Panc1 (cell line): ENCODE measurements around the gene WDR33. TPM values are rescaled to one million over a fixed set of nuclear protein-coding genes. Genes with fewer than 3 reads are reported as not detected.
"Not testable (repeated sequence)": the region's sequence is repeated elsewhere in the genome, so short reads cannot be mapped to it uniquely, and the experiment has no call there.

Experiments used
- ATAC-seq: fragments of 200-7000 bp; cut with Tn5 transposase; 2 replicates; pipeline ENCODE4 v1.9.1; 2020; ENCODE audit warnings: mild to moderate bottlenecking, moderate library complexity
- BruUV-seq: library from RNA; stranded (reverse); fragments of 400-500 nt; replicated peaks from 2 replicates; lab custom pipeline; 2021; lab: Mats Ljungman, UMichigan
- CTCF ChIA-PET: fragments of 300-600 bp; sonication (Branson Sonifier 250); formaldehyde crosslinking; loops from one replicate; lab custom pipeline; 2022; ENCODE audit warnings: antibody characterized with exemption; lab: Charles Lee
- POLR2A ChIA-PET: fragments of 300-600 bp; sonication (Branson Sonifier 250); formaldehyde crosslinking; loops from one replicate; lab custom pipeline; 2022; ENCODE audit warnings: antibody characterized with exemption; lab: Charles Lee
- DNase-seq: peaks from one replicate; pipeline ENCODE4 v3.0.0-alpha.2; 2010; ENCODE audit warnings: low read depth, low spot score
- H3K27ac ChIP-seq: 2 replicates; pipeline ENCODE4 v1.5.1; 2011; ENCODE audit warnings: mild to moderate bottlenecking, low read length, inconsistent platforms
- H3K27me3 ChIP-seq: fragments of 200-500 bp; sonication (Bioruptor generic); 2 replicates; pipeline ENCODE4 v1.6.0; 2014; ENCODE audit warnings: low read length, inconsistent platforms; ENCODE audit not compliant: control insufficient read depth, insufficient read depth
- H3K36me3 ChIP-seq: fragments of 200-500 bp; sonication (Bioruptor generic); 2 replicates; pipeline ENCODE4 v1.5.1; 2014; ENCODE audit warnings: inconsistent platforms, mild to moderate bottlenecking, low read length, moderate library complexity; ENCODE audit not compliant: control insufficient read depth, insufficient read depth
- H3K4me1 ChIP-seq: 2 replicates; pipeline ENCODE4 v1.5.1; 2011; ENCODE audit warnings: inconsistent platforms, mild to moderate bottlenecking, low read length, moderate library complexity; ENCODE audit not compliant: control insufficient read depth, insufficient read depth
- H3K4me3 ChIP-seq, 2 experiments: 2 replicates each; pipeline ENCODE4 v1.5.1; 2011 to 2012; ENCODE audit warnings: low read depth in 2 of 2, low read length in 2 of 2, mild to moderate bottlenecking in 2 of 2, inconsistent platforms in 1 of 2, moderate library complexity in 1 of 2
- H3K9me3 ChIP-seq: fragments of 200-500 bp; sonication (Bioruptor generic); 2 replicates; pipeline ENCODE4 v1.5.1; 2014; ENCODE audit warnings: low read depth, mild to moderate bottlenecking, inconsistent platforms, low read length, moderate library complexity; ENCODE audit not compliant: control insufficient read depth, insufficient read depth
- POLR2AphosphoS5 ChIP-seq: IDR thresholded peaks from 2 replicates; pipeline ENCODE4 v1.6.1; 2012; ENCODE audit warnings: mild to moderate bottlenecking, low read depth, low read length, moderate library complexity
- SIN3A ChIP-seq: IDR thresholded peaks from 2 replicates; pipeline ENCODE4 v1.6.1; 2012; ENCODE audit warnings: low read depth, mild to moderate bottlenecking, low read length, moderate library complexity, borderline replicate concordance; ENCODE audit not compliant: insufficient read depth
- TCF7L2 ChIP-seq: IDR thresholded peaks from 2 replicates; pipeline ENCODE4 v1.6.1; 2011; ENCODE audit warnings: mild to moderate bottlenecking, low read depth, low read length, inconsistent platforms
- in situ Hi-C: cut with HindIII; loops from 2 replicates; pipeline ENCODE4 v1.10.0; 2016; ENCODE audit warnings: low sequenced_read_pairs, low pct_unique_long_range_greater_than_20kb
- intact Hi-C: fragments of 100-400 bp; cut with micrococcal nuclease; formaldehyde crosslinking; loops from one replicate; pipeline ENCODE4 v1.10.0; 2022; ENCODE audit not compliant: unreplicated experiment
- total RNA-seq: library from RNA; stranded (reverse); gene quantifications from one replicate; pipeline ENCODE4 v1.2.1, GENCODE V29; 2021; ENCODE audit not compliant: unreplicated experiment
- TF ChIP-seq, protein P1 (sequence below), 2 experiments: IDR thresholded peaks; 2 replicates each; pipeline ENCODE4 v1.6.1; 2011 to 2012; ENCODE audit warnings: low read depth in 2 of 2, control low read depth in 1 of 2, low read length in 1 of 2, mild to moderate bottlenecking in 1 of 2, moderate library complexity in 1 of 2; ENCODE audit not compliant: insufficient read depth in 1 of 2
- TF ChIP-seq, protein P2 (sequence below): fragments of 450-650 bp; IDR thresholded peaks from 2 replicates; pipeline ENCODE4 v1.5.1; 2017; ENCODE audit warnings: mild to moderate bottlenecking

WDR33 gene
- total RNA-seq, 1 experiment from 2014 or later = 63.7 TPM

- Histone ChIP-seq H3K27me3 (no peaks in the 10 kb centered on the region), H3K27ac (no peak overlapping the region), H3K9me3 (no peaks in the 10 kb centered on the region), H3K36me3 (no peaks in the 10 kb centered on the region), H3K4me3 (no peak overlapping the region), H3K4me1 (no peaks in the 10 kb centered on the region)
- in situ Hi-C loops = no loop called here
- TF ChIP-seq TCF7L2 = no peak
- TF ChIP-seq POLR2AphosphoS5 = no peak
- no peak for TF ChIP-seq SIN3A
- TF ChIP-seq, protein P1, sequence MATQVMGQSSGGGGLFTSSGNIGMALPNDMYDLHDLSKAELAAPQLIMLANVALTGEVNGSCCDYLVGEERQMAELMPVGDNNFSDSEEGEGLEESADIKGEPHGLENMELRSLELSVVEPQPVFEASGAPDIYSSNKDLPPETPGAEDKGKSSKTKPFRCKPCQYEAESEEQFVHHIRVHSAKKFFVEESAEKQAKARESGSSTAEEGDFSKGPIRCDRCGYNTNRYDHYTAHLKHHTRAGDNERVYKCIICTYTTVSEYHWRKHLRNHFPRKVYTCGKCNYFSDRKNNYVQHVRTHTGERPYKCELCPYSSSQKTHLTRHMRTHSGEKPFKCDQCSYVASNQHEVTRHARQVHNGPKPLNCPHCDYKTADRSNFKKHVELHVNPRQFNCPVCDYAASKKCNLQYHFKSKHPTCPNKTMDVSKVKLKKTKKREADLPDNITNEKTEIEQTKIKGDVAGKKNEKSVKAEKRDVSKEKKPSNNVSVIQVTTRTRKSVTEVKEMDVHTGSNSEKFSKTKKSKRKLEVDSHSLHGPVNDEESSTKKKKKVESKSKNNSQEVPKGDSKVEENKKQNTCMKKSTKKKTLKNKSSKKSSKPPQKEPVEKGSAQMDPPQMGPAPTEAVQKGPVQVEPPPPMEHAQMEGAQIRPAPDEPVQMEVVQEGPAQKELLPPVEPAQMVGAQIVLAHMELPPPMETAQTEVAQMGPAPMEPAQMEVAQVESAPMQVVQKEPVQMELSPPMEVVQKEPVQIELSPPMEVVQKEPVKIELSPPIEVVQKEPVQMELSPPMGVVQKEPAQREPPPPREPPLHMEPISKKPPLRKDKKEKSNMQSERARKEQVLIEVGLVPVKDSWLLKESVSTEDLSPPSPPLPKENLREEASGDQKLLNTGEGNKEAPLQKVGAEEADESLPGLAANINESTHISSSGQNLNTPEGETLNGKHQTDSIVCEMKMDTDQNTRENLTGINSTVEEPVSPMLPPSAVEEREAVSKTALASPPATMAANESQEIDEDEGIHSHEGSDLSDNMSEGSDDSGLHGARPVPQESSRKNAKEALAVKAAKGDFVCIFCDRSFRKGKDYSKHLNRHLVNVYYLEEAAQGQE (IDR thresholded peaks at IDR 0.05; ENCODE audit: insufficient read depth in 1 of 2, low read depth in 2 of 2, low read length in 1 of 2) = no peak
- intact Hi-C loops = no loop called here
- no peak for DNase-seq
- no peak for ATAC-seq
- ChIA-PET CTCF (no interaction called here), POLR2A (no interaction called here)
- BruUV-seq = no TSS peak
These were observed 24.0 kb upstream of the WDR33 start for GRCh38 chr2:127834951-127835350.

GRCh38 chr2:127829845-127830246 is 18.9 kb upstream of the WDR33 start:
- DNase-seq (no peak), ATAC-seq (no peak)
- in situ Hi-C loops = no loop called here
- Histone ChIP-seq H3K36me3 (no peaks in the 10 kb centered on the region), H3K4me3 (no peak overlapping the region), H3K27ac (no peak overlapping the region), H3K27me3 (no peaks in the 10 kb centered on the region), H3K4me1 (no peaks in the 10 kb centered on the region), H3K9me3 (no peaks in the 10 kb centered on the region)
- no TSS peak for BruUV-seq
- ChIA-PET POLR2A (no interaction called here), CTCF (no interaction called here)
- TF ChIP-seq, protein P2, sequence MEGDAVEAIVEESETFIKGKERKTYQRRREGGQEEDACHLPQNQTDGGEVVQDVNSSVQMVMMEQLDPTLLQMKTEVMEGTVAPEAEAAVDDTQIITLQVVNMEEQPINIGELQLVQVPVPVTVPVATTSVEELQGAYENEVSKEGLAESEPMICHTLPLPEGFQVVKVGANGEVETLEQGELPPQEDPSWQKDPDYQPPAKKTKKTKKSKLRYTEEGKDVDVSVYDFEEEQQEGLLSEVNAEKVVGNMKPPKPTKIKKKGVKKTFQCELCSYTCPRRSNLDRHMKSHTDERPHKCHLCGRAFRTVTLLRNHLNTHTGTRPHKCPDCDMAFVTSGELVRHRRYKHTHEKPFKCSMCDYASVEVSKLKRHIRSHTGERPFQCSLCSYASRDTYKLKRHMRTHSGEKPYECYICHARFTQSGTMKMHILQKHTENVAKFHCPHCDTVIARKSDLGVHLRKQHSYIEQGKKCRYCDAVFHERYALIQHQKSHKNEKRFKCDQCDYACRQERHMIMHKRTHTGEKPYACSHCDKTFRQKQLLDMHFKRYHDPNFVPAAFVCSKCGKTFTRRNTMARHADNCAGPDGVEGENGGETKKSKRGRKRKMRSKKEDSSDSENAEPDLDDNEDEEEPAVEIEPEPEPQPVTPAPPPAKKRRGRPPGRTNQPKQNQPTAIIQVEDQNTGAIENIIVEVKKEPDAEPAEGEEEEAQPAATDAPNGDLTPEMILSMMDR = no peak
- TF ChIP-seq TCF7L2 = no peak
- TF ChIP-seq SIN3A = no peak
- intact Hi-C loops = no loop called here

GRCh38 chr2:127826708-127827107 is 15.7 kb upstream of the WDR33 start:
- H3K27ac ChIP-seq, H3K36me3 ChIP-seq, in situ Hi-C loops, DNase-seq, H3K4me3 ChIP-seq, ATAC-seq, H3K4me1 ChIP-seq, CTCF ChIA-PET, BruUV-seq, intact Hi-C loops, POLR2A ChIA-PET, H3K9me3 ChIP-seq, H3K27me3 ChIP-seq: not testable (repeated sequence)
